ENCODE measurements around the gene EMILIN1.

- TF ChIP-seq POLR2AphosphoS5 (IDR thresholded peaks at IDR 0.05; ENCODE audit: borderline replicate concordance, low read depth, low read length) = no peak
- no peak for TF ChIP-seq EZH2 (IDR thresholded peaks at IDR 0.05)
These were observed 56.5 kb downstream of the EMILIN1 start for GRCh38 chr2:27134781-27135477.
